Fibroblast of villous mesenchyme (primary cell): ENCODE data around the gene SFT2D2. TPM values are rescaled to one million over a fixed set of nuclear protein-coding genes. Genes with fewer than 3 reads are reported as not detected.

ENCODE experiments used
- DNase-seq: peaks from one replicate; pipeline ENCODE4 v3.0.0-alpha.2; 2010; ENCODE audit warnings: low read depth
- H3K4me3 ChIP-seq: 2 replicates; pipeline ENCODE4 v1.5.1; 2011; ENCODE audit warnings: low read depth, mild to moderate bottlenecking, low read length
- CTCF ChIP-seq: IDR thresholded peaks from 2 replicates; pipeline ENCODE4 v1.5.1; 2012; ENCODE audit warnings: low read depth, mild to moderate bottlenecking, low read length; ENCODE audit not compliant: insufficient read depth
- small RNA-seq: library from RNA; depleted of rRNA; stranded (forward); fragments of <200 nt; gene quantifications from one replicate; pipeline ENCODE3, GENCODE V24; 2012
- total RNA-seq: library from RNA; depleted of rRNA; stranded (reverse); fragments of >200 nt; gene quantifications from 2 replicates; pipeline ENCODE4 v1.2.3, GENCODE V29; 2012

Gene SFT2D2
- total RNA-seq, 1 donor = 47.1 TPM

- no peak for DNase-seq
- H3K4me3 ChIP-seq = no peak overlapping the region
- no peak for TF ChIP-seq CTCF
Observed at GRCh38 chr1:168300626-168301025, 74.8 kb downstream of the SFT2D2 start.

GRCh38 chr1:168301664-168302320, 76.0 kb downstream of the SFT2D2 start:
- TF ChIP-seq CTCF = no peak
- H3K4me3 ChIP-seq = no peak overlapping the region

More at GRCh38 chr1:168301664-168302320, 76.0 kb downstream of the SFT2D2 start:
- DNase-seq = peak; percentile 11

Small RNAs within 50 kb of the gene (small RNA-seq; reads per million reads assigned to genes)
- gene AL021397.1 (not detected), gene RNU6-1310P (not detected)

Other genes with a start within 250 kb of the SFT2D2 start
- gene GPR161, start 89.1 kb upstream of the SFT2D2 start, total RNA-seq = 11.3 and 13.0 TPM in 2 replicates
- 28.7 and 45.3 TPM in 2 replicates for gene TIPRL, start 47.0 kb upstream of the SFT2D2 start, total RNA-seq
- 0.64 and 0.86 TPM in 2 replicates for gene TBX19, start 54.9 kb downstream of the SFT2D2 start, total RNA-seq